ENCODE data around the gene ADARB2.
"Not testable (repeated sequence)": the region's sequence is repeated elsewhere in the genome, so short reads cannot be mapped to it uniquely, and the experiment has no call there.

Gene ADARB2

DNA sequence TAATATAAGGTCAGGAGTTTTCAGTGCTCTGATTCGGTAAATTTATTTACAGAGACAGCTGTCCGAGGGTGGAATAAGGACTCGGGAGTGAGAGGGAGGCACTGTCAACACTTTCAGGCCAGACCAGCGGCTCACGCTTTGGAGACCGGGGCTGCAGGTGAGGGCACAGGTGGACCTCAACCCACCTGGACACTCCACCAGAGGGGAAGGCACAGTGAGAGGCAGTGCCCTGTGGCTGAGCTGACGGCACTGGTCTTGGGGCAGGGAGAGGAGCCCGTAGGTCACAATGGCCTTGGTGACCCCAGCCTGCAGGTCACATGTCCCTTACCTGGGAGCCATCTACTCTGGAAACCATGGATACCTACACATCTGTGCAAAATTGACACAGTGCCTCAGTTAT lies 315.1 kb downstream of the ADARB2 start:
- no peaks in the 10 kb centered on the region for H3K27me3 ChIP-seq (ENCODE audit: low read depth, low read length)
- no peaks in the 10 kb centered on the region for H3K9me3 ChIP-seq (ENCODE audit: control insufficient read depth in 1 of 2, low read length in 2 of 2)
- H3K4me1 ChIP-seq (ENCODE audit: control insufficient read depth in 1 of 2, insufficient read depth in 2 of 2, low read length in 2 of 2) = no peaks in the 10 kb centered on the region
- H3K36me3 ChIP-seq (ENCODE audit: control insufficient read depth in 1 of 2, insufficient read depth in 2 of 2, low read length in 2 of 2) = no peaks in the 10 kb centered on the region
- H3K27ac ChIP-seq (ENCODE audit: low read length) = no peak overlapping the region
- no peak overlapping the region for H3K4me3 ChIP-seq (ENCODE audit: low read depth in 1 of 2, low read length in 2 of 2)

GRCh38 chr10:1420661-1421362 lies 316.5 kb downstream of the ADARB2 start:
- no peaks in the 10 kb centered on the region for H3K4me1 ChIP-seq (ENCODE audit: control insufficient read depth in 1 of 2, insufficient read depth in 2 of 2, low read length in 2 of 2)
- no peak overlapping the region for H3K27ac ChIP-seq (ENCODE audit: low read length)
- no peaks in the 10 kb centered on the region for H3K27me3 ChIP-seq (ENCODE audit: low read depth, low read length)
- H3K36me3 ChIP-seq (ENCODE audit: control insufficient read depth in 1 of 2, insufficient read depth in 2 of 2, low read length in 2 of 2) = no peaks in the 10 kb centered on the region
- H3K4me3 ChIP-seq (ENCODE audit: low read depth in 1 of 2, low read length in 2 of 2) = peak overlapping the region in 1 of 2 donors; percentile 23
- no peaks in the 10 kb centered on the region for H3K9me3 ChIP-seq (ENCODE audit: control insufficient read depth in 1 of 2, low read length in 2 of 2)

GRCh38 chr10:1419796-1420610 lies 317.3 kb downstream of the ADARB2 start:
- Histone ChIP-seq H3K27me3 (ENCODE audit: low read depth, low read length) (no peaks in the 10 kb centered on the region), H3K4me3 (ENCODE audit: low read depth in 1 of 2, low read length in 2 of 2) (no peak overlapping the region), H3K36me3 (ENCODE audit: control insufficient read depth in 1 of 2, insufficient read depth in 2 of 2, low read length in 2 of 2) (no peaks in the 10 kb centered on the region), H3K9me3 (ENCODE audit: control insufficient read depth in 1 of 2, low read length in 2 of 2) (no peaks in the 10 kb centered on the region), H3K27ac (ENCODE audit: low read length) (no peak overlapping the region), H3K4me1 (ENCODE audit: control insufficient read depth in 1 of 2, insufficient read depth in 2 of 2, low read length in 2 of 2) (no peaks in the 10 kb centered on the region)

GRCh38 chr10:1418031-1418550 lies 319.2 kb downstream of the ADARB2 start:
- Histone ChIP-seq H3K9me3 (ENCODE audit: control insufficient read depth in 1 of 2, low read length in 2 of 2) (no peaks in the 10 kb centered on the region), H3K27me3 (ENCODE audit: low read depth, low read length) (no peaks in the 10 kb centered on the region)

DNA sequence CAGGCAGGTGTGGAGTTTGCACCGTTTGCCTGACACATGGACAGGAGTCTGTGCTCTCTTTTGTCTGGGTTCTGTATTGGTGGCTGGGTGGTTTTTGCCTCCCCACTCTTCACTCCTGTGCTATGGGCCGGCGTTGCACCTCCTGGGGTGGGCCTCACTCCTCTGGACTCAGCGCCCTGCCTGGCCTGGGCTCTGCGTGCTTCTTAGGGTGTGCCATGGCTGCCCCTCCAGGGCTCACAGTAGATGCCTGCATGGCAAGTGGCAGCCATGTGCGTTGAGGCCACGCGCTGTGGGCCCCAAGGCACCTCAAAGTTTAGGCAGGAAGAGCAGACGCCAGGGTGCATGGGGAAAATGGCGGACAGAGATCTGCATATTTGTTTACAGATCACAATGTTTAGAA lies 319.8 kb downstream of the ADARB2 start:
- H3K9me3 ChIP-seq (ENCODE audit: control insufficient read depth in 1 of 2, low read length in 2 of 2) = no peaks in the 10 kb centered on the region
- no peaks in the 10 kb centered on the region for H3K36me3 ChIP-seq (ENCODE audit: control insufficient read depth in 1 of 2, insufficient read depth in 2 of 2, low read length in 2 of 2)
- no peak overlapping the region for H3K27ac ChIP-seq (ENCODE audit: low read length)
- H3K4me3 ChIP-seq (ENCODE audit: low read depth in 1 of 2, low read length in 2 of 2) = no peak overlapping the region
- H3K27me3 ChIP-seq (ENCODE audit: low read depth, low read length) = no peaks in the 10 kb centered on the region
- no peaks in the 10 kb centered on the region for H3K4me1 ChIP-seq (ENCODE audit: control insufficient read depth in 1 of 2, insufficient read depth in 2 of 2, low read length in 2 of 2)

More at GRCh38 chr10:1418031-1418550, 319.2 kb downstream of the ADARB2 start:
- Histone ChIP-seq H3K27ac (ENCODE audit: low read length) (no peak overlapping the region), H3K4me3 (ENCODE audit: low read depth in 1 of 2, low read length in 2 of 2) (no peak overlapping the region), H3K36me3 (ENCODE audit: control insufficient read depth in 1 of 2, insufficient read depth in 2 of 2, low read length in 2 of 2) (no peaks in the 10 kb centered on the region), H3K4me1 (ENCODE audit: control insufficient read depth in 1 of 2, insufficient read depth in 2 of 2, low read length in 2 of 2) (no peaks in the 10 kb centered on the region)

DNA sequence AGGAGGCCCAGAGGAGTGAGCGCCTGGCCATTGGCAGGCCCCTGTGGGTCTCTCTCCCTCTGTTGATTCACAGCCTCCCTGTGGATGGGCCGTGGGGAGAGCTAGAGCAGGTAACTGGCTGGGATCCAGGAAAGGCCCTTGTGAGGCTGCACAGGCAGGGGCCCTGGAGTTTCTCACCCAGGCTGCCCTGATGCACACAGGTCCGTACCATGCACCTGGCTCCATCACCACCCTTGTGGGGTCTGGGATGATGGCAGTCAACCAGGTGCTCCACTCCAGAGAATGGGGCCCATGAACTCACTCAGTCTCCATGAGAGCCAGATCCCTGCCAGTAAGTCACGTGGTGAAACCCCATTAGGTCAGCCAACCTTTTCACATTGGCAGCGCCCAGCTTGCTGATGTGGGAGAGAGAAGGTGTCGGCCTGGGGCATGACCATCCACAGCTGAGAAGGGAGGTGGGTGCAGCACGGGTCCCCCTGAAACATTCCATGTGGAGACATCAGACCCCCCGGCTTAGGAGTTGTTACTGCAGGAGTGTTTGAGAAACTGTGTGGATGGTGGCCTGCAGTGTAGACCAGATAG lies 320.8 kb downstream of the ADARB2 start:
- Histone ChIP-seq H3K27me3 (ENCODE audit: low read depth, low read length) (no peaks in the 10 kb centered on the region), H3K27ac (ENCODE audit: low read length) (no peak overlapping the region), H3K4me1 (ENCODE audit: control insufficient read depth in 1 of 2, insufficient read depth in 2 of 2, low read length in 2 of 2) (no peaks in the 10 kb centered on the region)

GRCh38 chr10:1414893-1415292 lies 322.4 kb downstream of the ADARB2 start:
- Histone ChIP-seq H3K4me1 (ENCODE audit: control insufficient read depth in 1 of 2, insufficient read depth in 2 of 2, low read length in 2 of 2) (no peaks in the 10 kb centered on the region), H3K9me3 (ENCODE audit: control insufficient read depth in 1 of 2, low read length in 2 of 2) (no peaks in the 10 kb centered on the region), H3K27me3 (ENCODE audit: low read depth, low read length) (no peaks in the 10 kb centered on the region)

More for the DNA sequence above, 320.8 kb downstream of the ADARB2 start:
- no peak overlapping the region for H3K4me3 ChIP-seq (ENCODE audit: low read depth in 1 of 2, low read length in 2 of 2)
- no peaks in the 10 kb centered on the region for H3K9me3 ChIP-seq (ENCODE audit: control insufficient read depth in 1 of 2, low read length in 2 of 2)
- no peaks in the 10 kb centered on the region for H3K36me3 ChIP-seq (ENCODE audit: control insufficient read depth in 1 of 2, insufficient read depth in 2 of 2, low read length in 2 of 2)

DNA sequence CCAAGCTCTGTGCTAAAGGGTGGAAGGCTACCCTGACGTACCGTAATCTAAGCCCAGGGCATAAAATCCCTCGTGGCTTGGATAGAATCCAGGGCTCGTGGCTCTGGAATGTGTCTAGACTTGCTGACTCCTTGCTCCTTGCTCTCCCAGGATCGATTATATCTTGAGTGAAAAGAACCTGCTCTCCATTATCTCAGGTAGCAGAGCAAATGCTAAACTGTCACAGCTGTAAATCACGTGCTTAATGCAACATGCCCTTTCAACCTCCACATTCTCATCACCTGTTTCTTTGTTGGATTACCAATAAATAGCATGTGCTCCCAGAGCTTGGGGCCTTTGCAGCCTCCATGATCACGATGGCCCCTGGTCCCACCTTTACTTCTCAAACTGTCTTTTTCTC lies 323.0 kb downstream of the ADARB2 start:
- H3K27me3 ChIP-seq (ENCODE audit: low read depth, low read length); H3K27ac ChIP-seq (ENCODE audit: low read length); H3K9me3 ChIP-seq (ENCODE audit: control insufficient read depth in 1 of 2, low read length in 2 of 2); H3K36me3 ChIP-seq (ENCODE audit: control insufficient read depth in 1 of 2, insufficient read depth in 2 of 2, low read length in 2 of 2); H3K4me1 ChIP-seq (ENCODE audit: control insufficient read depth in 1 of 2, insufficient read depth in 2 of 2, low read length in 2 of 2); H3K4me3 ChIP-seq (ENCODE audit: low read depth in 1 of 2, low read length in 2 of 2): not testable (repeated sequence)

More at GRCh38 chr10:1414893-1415292, 322.4 kb downstream of the ADARB2 start:
- no peak overlapping the region for H3K27ac ChIP-seq (ENCODE audit: low read length)
- no peak overlapping the region for H3K4me3 ChIP-seq (ENCODE audit: low read depth in 1 of 2, low read length in 2 of 2)
- H3K36me3 ChIP-seq (ENCODE audit: control insufficient read depth in 1 of 2, insufficient read depth in 2 of 2, low read length in 2 of 2) = no peaks in the 10 kb centered on the region

DNA sequence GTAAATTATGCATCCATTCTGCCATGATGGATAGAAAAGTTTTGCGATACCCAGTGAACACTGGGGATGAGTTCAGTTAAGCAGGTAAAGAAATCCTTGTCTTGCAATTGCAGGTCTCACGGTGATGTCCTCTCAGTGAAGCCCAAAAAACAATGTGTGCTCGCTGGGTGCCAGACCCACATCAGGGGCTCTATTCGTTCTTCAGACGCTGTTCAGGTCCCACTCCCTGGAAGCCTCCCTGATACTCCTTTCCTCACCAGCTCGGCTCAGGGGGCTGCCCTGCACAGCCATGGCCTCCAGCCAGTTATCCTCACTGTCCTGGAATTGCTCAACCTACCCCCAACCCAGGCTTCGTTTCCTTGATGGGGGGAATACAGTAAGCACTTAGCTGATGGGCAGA lies 323.5 kb downstream of the ADARB2 start:
- H3K4me3 ChIP-seq (ENCODE audit: low read depth in 1 of 2, low read length in 2 of 2) = no peak overlapping the region
- H3K36me3 ChIP-seq (ENCODE audit: control insufficient read depth in 1 of 2, insufficient read depth in 2 of 2, low read length in 2 of 2) = no peaks in the 10 kb centered on the region
- H3K4me1 ChIP-seq (ENCODE audit: control insufficient read depth in 1 of 2, insufficient read depth in 2 of 2, low read length in 2 of 2) = no peaks in the 10 kb centered on the region
- H3K27ac ChIP-seq (ENCODE audit: low read length) = no peak overlapping the region
- no peaks in the 10 kb centered on the region for H3K27me3 ChIP-seq (ENCODE audit: low read depth, low read length)
- no peaks in the 10 kb centered on the region for H3K9me3 ChIP-seq (ENCODE audit: control insufficient read depth in 1 of 2, low read length in 2 of 2)

DNA sequence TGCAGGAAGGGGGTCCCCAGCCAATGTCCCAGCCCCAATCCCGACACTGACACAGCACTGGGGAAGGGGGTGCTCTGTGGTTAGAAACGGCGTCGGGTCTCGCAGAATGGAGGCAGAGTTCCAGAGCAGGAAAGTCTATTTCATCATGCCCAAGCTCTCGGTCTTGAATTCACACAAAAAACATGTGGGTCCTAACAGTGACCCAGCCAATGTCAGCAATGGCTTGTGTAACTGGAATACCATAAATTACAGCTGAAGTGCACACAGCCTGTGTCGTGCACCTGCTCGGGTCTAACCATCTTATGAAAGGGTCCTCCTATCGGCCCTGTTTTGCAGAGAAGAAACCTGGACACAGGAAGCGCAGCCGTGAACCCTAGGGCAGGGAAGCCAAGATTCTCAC lies 324.1 kb downstream of the ADARB2 start:
- Histone ChIP-seq H3K4me3 (ENCODE audit: low read depth in 1 of 2, low read length in 2 of 2) (no peak overlapping the region), H3K27ac (ENCODE audit: low read length) (no peak overlapping the region), H3K27me3 (ENCODE audit: low read depth, low read length) (no peaks in the 10 kb centered on the region), H3K9me3 (ENCODE audit: control insufficient read depth in 1 of 2, low read length in 2 of 2) (no peaks in the 10 kb centered on the region), H3K36me3 (ENCODE audit: control insufficient read depth in 1 of 2, insufficient read depth in 2 of 2, low read length in 2 of 2) (no peaks in the 10 kb centered on the region), H3K4me1 (ENCODE audit: control insufficient read depth in 1 of 2, insufficient read depth in 2 of 2, low read length in 2 of 2) (no peaks in the 10 kb centered on the region)

DNA sequence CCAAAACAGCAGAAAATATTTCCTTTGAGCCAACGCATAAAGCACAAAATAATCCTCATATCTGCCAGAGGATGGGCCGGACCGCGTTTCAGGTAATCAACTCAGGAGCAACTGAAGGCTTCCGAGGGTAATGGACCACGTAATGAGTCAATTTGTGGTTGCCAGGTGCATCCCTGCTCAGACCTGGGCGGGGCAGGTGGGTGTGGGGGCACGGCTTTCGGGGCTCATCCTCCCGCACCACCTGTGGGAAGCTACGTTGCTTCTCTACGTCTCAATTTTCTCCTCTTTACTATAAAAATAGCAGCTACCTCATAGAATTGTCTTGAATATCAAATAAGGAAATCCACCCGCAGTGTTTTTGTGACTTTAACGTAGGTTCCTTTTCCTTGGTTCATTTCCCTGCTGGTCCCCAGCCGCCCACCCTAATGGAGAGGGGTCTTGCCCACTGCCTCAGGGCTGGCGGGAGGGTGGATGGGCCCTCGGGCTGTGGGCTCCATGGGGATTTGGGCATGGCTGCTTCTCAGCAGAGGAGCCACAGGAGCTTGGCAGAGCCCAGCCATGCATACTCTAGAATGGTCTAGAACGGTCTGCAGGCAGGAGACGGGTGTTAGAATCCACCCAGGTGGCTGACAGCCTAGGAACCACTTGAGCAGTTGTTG lies 324.7 kb downstream of the ADARB2 start:
- H3K4me1 ChIP-seq (ENCODE audit: control insufficient read depth in 1 of 2, insufficient read depth in 2 of 2, low read length in 2 of 2) = no peaks in the 10 kb centered on the region
- no peaks in the 10 kb centered on the region for H3K36me3 ChIP-seq (ENCODE audit: control insufficient read depth in 1 of 2, insufficient read depth in 2 of 2, low read length in 2 of 2)
- no peak overlapping the region for H3K4me3 ChIP-seq (ENCODE audit: low read depth in 1 of 2, low read length in 2 of 2)
- H3K27ac ChIP-seq (ENCODE audit: low read length) = no peak overlapping the region
- no peaks in the 10 kb centered on the region for H3K9me3 ChIP-seq (ENCODE audit: control insufficient read depth in 1 of 2, low read length in 2 of 2)
- no peaks in the 10 kb centered on the region for H3K27me3 ChIP-seq (ENCODE audit: low read depth, low read length)

Data from muscle layer of duodenum (tissue), 2 donors.